HepG2 (cell line): ENCODE measurements around the gene PYY. TPM values are rescaled to one million over a fixed set of nuclear protein-coding genes. Genes with fewer than 3 reads are reported as not detected.

ENCODE experiments used
- KDM4B ChIP-seq: sonication (generic); formaldehyde crosslinking; IDR thresholded peaks from 2 replicates; pipeline ENCODE4 v1.4.0; 2020; ENCODE audit warnings: missing genetic modification reagents
- MXI1 ChIP-seq: IDR thresholded peaks from 3 replicates; pipeline ENCODE4 v1.6.1; 2012; ENCODE audit warnings: low read depth, low read length, inconsistent platforms, borderline replicate concordance
- NFYB ChIP-seq: sonication (generic); formaldehyde crosslinking; IDR thresholded peaks from 2 replicates; pipeline ENCODE4 v1.4.0; 2020; ENCODE audit warnings: missing genetic modification reagents
- TFE3 ChIP-seq: IDR thresholded peaks from 2 replicates; pipeline ENCODE4 v1.6.1; 2016
- THAP11 ChIP-seq: IDR thresholded peaks from 2 replicates; pipeline ENCODE4 v1.6.1; 2016; ENCODE audit warnings: missing biosample characterization, missing genetic modification reagents
- THYN1 ChIP-seq: sonication (generic); formaldehyde crosslinking; IDR thresholded peaks from 2 replicates; pipeline ENCODE4 v1.8.1; 2023; ENCODE audit warnings: low read depth, mild to moderate bottlenecking, moderate library complexity, missing genetic modification reagents, borderline replicate concordance
- ZBTB7B ChIP-seq: sonication (generic); formaldehyde crosslinking; IDR thresholded peaks from 2 replicates; pipeline ENCODE4 v1.4.0; 2020; ENCODE audit warnings: missing genetic modification reagents
- ZNF160 ChIP-seq: sonication (generic); formaldehyde crosslinking; IDR thresholded peaks from 2 replicates; pipeline ENCODE4 v1.8.0; 2022; ENCODE audit warnings: mild to moderate bottlenecking, inconsistent platforms, missing genetic modification reagents
- ZNF20 ChIP-seq: sonication (generic); formaldehyde crosslinking; IDR thresholded peaks from 2 replicates; pipeline ENCODE4 v1.4.0; 2020; ENCODE audit warnings: mild to moderate bottlenecking, moderate library complexity, missing genetic modification reagents
- ZNF207 ChIP-seq: fragments of 450-650 bp; IDR thresholded peaks from 2 replicates; pipeline ENCODE4 v1.6.1; 2016; ENCODE audit warnings: antibody characterized with exemption, borderline replicate concordance
- ZNF296 ChIP-seq: sonication (generic); formaldehyde crosslinking; conservative IDR thresholded peaks from 2 replicates; pipeline ENCODE4 v1.5.0; 2020; ENCODE audit warnings: mild to moderate bottlenecking, missing genetic modification reagents
- ZNF629 ChIP-seq: sonication (generic); formaldehyde crosslinking; conservative IDR thresholded peaks from 2 replicates; pipeline ENCODE4 v1.5.0; 2020; ENCODE audit warnings: missing genetic modification reagents
- ZNF839 ChIP-seq: sonication (generic); formaldehyde crosslinking; IDR thresholded peaks from 2 replicates; pipeline ENCODE4 v1.4.0; 2020; ENCODE audit warnings: missing genetic modification reagents, mild to moderate bottlenecking, borderline replicate concordance
- polyA plus RNA-seq, 8 experiments: library from polyadenylated mRNA; depleted of rRNA in 3 of 8; stranded (reverse) in 7 of 8; unstranded in 1 of 8; fragments of >200 nt; fragmentation: Illumina TruSeq in 4 of 8; extraction: Trizol in 4 of 8; gene quantifications; 2 replicates each; pipeline versions ENCODE4 v1.2.1 to v1.2.3, GENCODE V29; 2011 to 2016; ENCODE audit warnings: low read depth in 4 of 8, missing spikeins in 1 of 8, mixed read lengths in 1 of 8; ENCODE audit not compliant: insufficient read depth in 1 of 8
- total RNA-seq, 5 experiments: library from RNA; depleted of rRNA; stranded (reverse); fragments of >200 nt; fragmentation: Illumina TruSeq; extraction: Trizol; gene quantifications; 2 replicates each; pipeline ENCODE4 v1.2.3, GENCODE V29; 2016; ENCODE audit warnings: low read depth in 1 of 5
- TF ChIP-seq, protein P1 (sequence below): sonication (generic); formaldehyde crosslinking; IDR thresholded peaks from 2 replicates; pipeline ENCODE4 v1.9.0; 2021; ENCODE audit warnings: missing genetic modification reagents, mild to moderate bottlenecking, borderline replicate concordance
- TF ChIP-seq, protein P2 (sequence below): sonication (generic); formaldehyde crosslinking; IDR thresholded peaks from 2 replicates; pipeline ENCODE4 v1.4.0; 2020; ENCODE audit warnings: missing genetic modification reagents
- TF ChIP-seq, protein P3 (sequence below): IDR thresholded peaks from 2 replicates; pipeline ENCODE4 v1.6.1; 2016; ENCODE audit warnings: missing genetic modification reagents, missing compliant biosample characterization
- TF ChIP-seq, protein P4 (sequence below): sonication (generic); formaldehyde crosslinking; IDR thresholded peaks from 2 replicates; pipeline ENCODE4 v1.5.1; 2020; ENCODE audit warnings: missing genetic modification reagents, mild to moderate bottlenecking, borderline replicate concordance

PYY gene
- total and polyA plus RNA-seq, 2 of the 13 experiments (the other 11 are each of a cell fraction or from before 2014, with no cell fraction given): 0.25 TPM; not detected in 1

DNA sequence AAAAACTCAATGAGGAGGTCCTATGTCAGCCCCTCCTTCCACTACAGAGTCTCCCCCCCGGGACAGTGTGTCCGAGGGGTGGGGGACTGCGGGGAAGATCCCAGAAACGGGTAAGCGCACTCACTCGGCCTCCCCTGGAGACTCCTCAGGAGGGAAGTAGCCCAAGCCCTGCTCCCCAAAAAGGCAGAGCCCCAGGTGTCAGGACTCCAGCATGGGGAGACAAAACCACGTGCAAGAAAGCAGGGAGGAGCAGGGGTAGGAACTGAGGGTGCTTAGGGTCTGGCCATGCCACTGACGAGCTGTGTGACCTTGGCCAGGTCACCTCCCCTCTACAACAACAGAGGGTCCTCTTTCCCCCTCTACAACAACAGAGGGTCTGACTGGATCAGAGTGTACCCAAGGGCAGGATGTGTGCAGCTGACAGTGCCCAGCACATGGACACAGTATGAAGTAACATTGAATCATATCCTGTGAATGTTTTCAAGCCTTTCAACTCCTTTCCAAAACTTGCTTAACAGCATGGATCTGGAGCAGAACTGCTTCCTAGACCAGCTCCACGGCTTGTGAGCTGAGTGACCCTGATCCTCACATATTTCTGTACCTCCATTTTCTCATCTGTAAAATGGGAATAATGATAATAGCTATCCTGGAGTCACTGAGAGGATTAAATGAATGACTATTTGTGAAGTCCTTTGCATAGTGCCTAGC is 48.6 kb upstream of the PYY start (continued):
- TF ChIP-seq, protein P1, sequence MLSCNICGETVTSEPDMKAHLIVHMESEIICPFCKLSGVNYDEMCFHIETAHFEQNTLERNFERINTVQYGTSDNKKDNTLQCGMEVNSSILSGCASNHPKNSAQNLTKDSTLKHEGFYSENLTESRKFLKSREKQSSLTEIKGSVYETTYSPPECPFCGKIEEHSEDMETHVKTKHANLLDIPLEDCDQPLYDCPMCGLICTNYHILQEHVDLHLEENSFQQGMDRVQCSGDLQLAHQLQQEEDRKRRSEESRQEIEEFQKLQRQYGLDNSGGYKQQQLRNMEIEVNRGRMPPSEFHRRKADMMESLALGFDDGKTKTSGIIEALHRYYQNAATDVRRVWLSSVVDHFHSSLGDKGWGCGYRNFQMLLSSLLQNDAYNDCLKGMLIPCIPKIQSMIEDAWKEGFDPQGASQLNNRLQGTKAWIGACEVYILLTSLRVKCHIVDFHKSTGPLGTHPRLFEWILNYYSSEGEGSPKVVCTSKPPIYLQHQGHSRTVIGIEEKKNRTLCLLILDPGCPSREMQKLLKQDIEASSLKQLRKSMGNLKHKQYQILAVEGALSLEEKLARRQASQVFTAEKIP: no peak
- TF ChIP-seq ZNF20 (CRISPR knock-in tag) (no peak), ZNF207 (no peak), THAP11 (CRISPR knock-in tag) (peak; percentile 84), KDM4B (CRISPR knock-in tag) (peak; percentile 23; the same call in 1 of the 2 replicates), THYN1 (CRISPR knock-in tag) (no peak), ZNF160 (CRISPR knock-in tag) (0 out of 2 replicates have a peak, but pooled peaks have one; percentile 47), ZNF629 (CRISPR knock-in tag) (peak; percentile 100), ZBTB7B (CRISPR knock-in tag) (peak; percentile 90), TFE3 (peak; percentile 74; the same call in 1 of the 2 replicates), ZNF296 (no peak), MXI1 (peak; percentile 91; the same call in 1 of the 3 replicates), ZNF839 (CRISPR knock-in tag) (no peak), NFYB (CRISPR knock-in tag) (no peak)
- TF ChIP-seq, protein P2, sequence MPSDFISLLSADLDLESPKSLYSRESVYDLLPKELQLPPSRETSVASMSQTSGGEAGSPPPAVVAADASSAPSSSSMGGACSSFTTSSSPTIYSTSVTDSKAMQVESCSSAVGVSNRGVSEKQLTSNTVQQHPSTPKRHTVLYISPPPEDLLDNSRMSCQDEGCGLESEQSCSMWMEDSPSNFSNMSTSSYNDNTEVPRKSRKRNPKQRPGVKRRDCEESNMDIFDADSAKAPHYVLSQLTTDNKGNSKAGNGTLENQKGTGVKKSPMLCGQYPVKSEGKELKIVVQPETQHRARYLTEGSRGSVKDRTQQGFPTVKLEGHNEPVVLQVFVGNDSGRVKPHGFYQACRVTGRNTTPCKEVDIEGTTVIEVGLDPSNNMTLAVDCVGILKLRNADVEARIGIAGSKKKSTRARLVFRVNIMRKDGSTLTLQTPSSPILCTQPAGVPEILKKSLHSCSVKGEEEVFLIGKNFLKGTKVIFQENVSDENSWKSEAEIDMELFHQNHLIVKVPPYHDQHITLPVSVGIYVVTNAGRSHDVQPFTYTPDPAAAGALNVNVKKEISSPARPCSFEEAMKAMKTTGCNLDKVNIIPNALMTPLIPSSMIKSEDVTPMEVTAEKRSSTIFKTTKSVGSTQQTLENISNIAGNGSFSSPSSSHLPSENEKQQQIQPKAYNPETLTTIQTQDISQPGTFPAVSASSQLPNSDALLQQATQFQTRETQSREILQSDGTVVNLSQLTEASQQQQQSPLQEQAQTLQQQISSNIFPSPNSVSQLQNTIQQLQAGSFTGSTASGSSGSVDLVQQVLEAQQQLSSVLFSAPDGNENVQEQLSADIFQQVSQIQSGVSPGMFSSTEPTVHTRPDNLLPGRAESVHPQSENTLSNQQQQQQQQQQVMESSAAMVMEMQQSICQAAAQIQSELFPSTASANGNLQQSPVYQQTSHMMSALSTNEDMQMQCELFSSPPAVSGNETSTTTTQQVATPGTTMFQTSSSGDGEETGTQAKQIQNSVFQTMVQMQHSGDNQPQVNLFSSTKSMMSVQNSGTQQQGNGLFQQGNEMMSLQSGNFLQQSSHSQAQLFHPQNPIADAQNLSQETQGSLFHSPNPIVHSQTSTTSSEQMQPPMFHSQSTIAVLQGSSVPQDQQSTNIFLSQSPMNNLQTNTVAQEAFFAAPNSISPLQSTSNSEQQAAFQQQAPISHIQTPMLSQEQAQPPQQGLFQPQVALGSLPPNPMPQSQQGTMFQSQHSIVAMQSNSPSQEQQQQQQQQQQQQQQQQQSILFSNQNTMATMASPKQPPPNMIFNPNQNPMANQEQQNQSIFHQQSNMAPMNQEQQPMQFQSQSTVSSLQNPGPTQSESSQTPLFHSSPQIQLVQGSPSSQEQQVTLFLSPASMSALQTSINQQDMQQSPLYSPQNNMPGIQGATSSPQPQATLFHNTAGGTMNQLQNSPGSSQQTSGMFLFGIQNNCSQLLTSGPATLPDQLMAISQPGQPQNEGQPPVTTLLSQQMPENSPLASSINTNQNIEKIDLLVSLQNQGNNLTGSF (CRISPR knock-in tag): peak; percentile 37; the same call in 1 of the 2 replicates
- TF ChIP-seq, protein P3, sequence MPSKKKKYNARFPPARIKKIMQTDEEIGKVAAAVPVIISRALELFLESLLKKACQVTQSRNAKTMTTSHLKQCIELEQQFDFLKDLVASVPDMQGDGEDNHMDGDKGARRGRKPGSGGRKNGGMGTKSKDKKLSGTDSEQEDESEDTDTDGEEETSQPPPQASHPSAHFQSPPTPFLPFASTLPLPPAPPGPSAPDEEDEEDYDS (CRISPR knock-in tag): peak; percentile 56; the same call in 1 of the 2 replicates
- TF ChIP-seq, protein P4, sequence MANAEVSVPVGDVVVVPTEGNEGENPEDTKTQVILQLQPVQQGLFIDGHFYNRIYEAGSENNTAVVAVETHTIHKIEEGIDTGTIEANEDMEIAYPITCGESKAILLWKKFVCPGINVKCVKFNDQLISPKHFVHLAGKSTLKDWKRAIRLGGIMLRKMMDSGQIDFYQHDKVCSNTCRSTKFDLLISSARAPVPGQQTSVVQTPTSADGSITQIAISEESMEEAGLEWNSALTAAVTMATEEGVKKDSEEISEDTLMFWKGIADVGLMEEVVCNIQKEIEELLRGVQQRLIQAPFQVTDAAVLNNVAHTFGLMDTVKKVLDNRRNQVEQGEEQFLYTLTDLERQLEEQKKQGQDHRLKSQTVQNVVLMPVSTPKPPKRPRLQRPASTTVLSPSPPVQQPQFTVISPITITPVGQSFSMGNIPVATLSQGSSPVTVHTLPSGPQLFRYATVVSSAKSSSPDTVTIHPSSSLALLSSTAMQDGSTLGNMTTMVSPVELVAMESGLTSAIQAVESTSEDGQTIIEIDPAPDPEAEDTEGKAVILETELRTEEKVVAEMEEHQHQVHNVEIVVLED: no peak
